ENCODE measurements around the gene CACNG4.

CACNG4 gene

DNA sequence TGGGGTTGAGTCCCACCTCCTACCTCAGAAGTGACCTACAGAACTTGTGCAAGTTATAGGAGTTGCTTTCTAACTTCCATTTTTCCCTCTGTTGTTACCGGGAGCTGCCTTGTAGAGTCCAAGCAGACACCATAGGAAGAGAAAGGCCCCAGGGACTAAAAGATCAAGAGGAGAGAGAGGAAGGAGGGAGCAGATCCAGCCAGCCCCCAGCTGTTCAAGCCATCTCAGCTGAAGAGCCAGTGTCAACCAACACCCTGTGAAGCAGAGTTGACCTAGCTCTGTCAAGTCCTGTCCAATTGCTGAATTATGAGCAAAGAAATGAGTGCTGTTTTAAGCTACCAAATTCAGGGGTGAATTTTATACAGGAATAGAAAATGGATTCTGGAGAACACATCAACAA is 34.9 kb upstream of the CACNG4 start:
- H3K27me3 ChIP-seq (ENCODE audit: control insufficient read depth in 1 of 2, insufficient read depth in 2 of 2, low read length in 2 of 2): peaks cover 4 to 7% of the 10 kb centered on the region in 2 donors
- H3K9me3 ChIP-seq (ENCODE audit: control insufficient read depth in 1 of 2, low read length in 2 of 2): no peaks in the 10 kb centered on the region
- H3K9ac ChIP-seq (ENCODE audit: low read depth in 1 of 2, low read length in 2 of 2): no peak overlapping the region

DNA sequence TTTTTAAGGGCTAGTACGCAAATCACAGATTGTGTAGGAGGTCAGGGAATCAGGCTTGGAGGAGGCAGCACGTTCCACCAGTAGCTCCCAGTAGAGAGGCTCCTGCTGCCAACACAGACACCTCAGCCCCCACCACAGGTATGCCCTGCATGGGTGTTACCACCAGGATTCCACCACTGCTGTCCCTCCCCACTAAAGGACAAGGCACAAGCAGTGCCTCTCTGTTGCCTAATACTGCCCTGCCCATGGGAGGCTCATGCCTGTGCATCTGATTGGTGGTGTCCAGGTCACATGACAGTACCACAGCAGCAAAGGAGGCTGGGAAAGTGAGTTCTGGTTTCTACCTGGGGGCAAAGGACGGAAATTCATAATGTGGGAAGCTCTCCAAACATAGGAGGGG is 33.6 kb upstream of the CACNG4 start:
- no peak overlapping the region for H3K4me3 ChIP-seq (ENCODE audit: low read depth in 1 of 2, low read length in 2 of 2)
- H3K9ac ChIP-seq (ENCODE audit: low read depth in 1 of 2, low read length in 2 of 2): no peak overlapping the region
- H3K36me3 ChIP-seq (ENCODE audit: control insufficient read depth in 1 of 2, insufficient read depth in 2 of 2, low read length in 2 of 2): no peaks in the 10 kb centered on the region
- H3K9me3 ChIP-seq (ENCODE audit: control insufficient read depth in 1 of 2, low read length in 2 of 2): no peaks in the 10 kb centered on the region
- H3K27me3 ChIP-seq (ENCODE audit: control insufficient read depth in 1 of 2, insufficient read depth in 2 of 2, low read length in 2 of 2): peaks cover 0 to 7% of the 10 kb centered on the region in 2 donors
- H3K4me1 ChIP-seq (ENCODE audit: control insufficient read depth in 1 of 2, insufficient read depth in 2 of 2, low read length in 2 of 2): no peaks in the 10 kb centered on the region
- H3K27ac ChIP-seq (ENCODE audit: low read depth, low read length): no peak overlapping the region

More for the DNA sequence above, 34.9 kb upstream of the CACNG4 start:
- H3K4me1 ChIP-seq (ENCODE audit: control insufficient read depth in 1 of 2, insufficient read depth in 2 of 2, low read length in 2 of 2): no peaks in the 10 kb centered on the region
- no peaks in the 10 kb centered on the region for H3K36me3 ChIP-seq (ENCODE audit: control insufficient read depth in 1 of 2, insufficient read depth in 2 of 2, low read length in 2 of 2)
- no peak overlapping the region for H3K27ac ChIP-seq (ENCODE audit: low read depth, low read length)
- H3K4me3 ChIP-seq (ENCODE audit: low read depth in 1 of 2, low read length in 2 of 2): no peak overlapping the region

DNA sequence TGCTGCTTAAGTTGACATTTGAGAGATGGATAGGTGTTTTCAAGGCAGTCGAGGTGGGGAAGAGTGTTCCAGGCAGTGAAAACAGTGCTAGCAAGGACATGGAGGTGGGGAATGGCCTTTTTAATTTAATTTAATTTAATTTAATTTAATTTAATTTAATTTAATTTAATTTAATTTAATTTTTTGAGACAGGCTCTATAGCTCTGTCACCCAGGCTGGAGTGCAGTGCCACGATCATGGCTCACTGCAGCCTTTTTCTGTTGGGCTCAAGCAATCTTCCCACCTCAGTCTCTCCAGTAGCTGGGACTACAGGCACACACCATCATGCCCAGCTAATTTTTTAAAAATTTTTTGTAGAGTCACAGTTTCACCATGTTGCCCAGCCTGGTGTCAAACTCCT is 32.2 kb upstream of the CACNG4 start:
- no peak overlapping the region for H3K4me3 ChIP-seq (ENCODE audit: low read depth in 1 of 2, low read length in 2 of 2)
- peaks cover 0 to 7% of the 10 kb centered on the region in 2 donors for H3K27me3 ChIP-seq (ENCODE audit: control insufficient read depth in 1 of 2, insufficient read depth in 2 of 2, low read length in 2 of 2)
- H3K9ac ChIP-seq (ENCODE audit: low read depth in 1 of 2, low read length in 2 of 2): no peak overlapping the region
- H3K27ac ChIP-seq (ENCODE audit: low read depth, low read length): no peak overlapping the region
- no peaks in the 10 kb centered on the region for H3K9me3 ChIP-seq (ENCODE audit: control insufficient read depth in 1 of 2, low read length in 2 of 2)
- no peaks in the 10 kb centered on the region for H3K4me1 ChIP-seq (ENCODE audit: control insufficient read depth in 1 of 2, insufficient read depth in 2 of 2, low read length in 2 of 2)
- no peaks in the 10 kb centered on the region for H3K36me3 ChIP-seq (ENCODE audit: control insufficient read depth in 1 of 2, insufficient read depth in 2 of 2, low read length in 2 of 2)

DNA sequence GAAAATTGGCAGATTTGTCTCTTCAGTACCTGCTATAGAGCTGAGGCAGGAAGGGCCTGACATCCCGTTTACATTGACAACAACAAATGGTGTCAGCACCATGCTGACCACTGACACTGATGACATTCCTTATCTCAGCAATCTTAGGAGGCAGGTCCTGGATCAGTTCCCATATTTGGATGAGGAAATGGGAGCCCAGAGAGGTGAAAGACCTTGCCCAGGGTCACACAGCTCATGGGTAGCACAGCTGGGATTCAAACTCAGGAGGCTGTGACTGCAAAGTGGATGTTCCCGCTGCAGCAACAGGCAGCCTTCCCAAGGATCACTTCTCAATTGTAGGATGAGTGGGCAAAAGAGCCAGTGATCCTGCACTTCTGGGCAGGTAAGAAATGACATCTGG is 30.5 kb upstream of the CACNG4 start:
- no peak overlapping the region for H3K4me3 ChIP-seq (ENCODE audit: low read depth in 1 of 2, low read length in 2 of 2)
- H3K36me3 ChIP-seq (ENCODE audit: control insufficient read depth in 1 of 2, insufficient read depth in 2 of 2, low read length in 2 of 2): no peaks in the 10 kb centered on the region
- H3K27ac ChIP-seq (ENCODE audit: low read depth, low read length): no peak overlapping the region
- H3K27me3 ChIP-seq (ENCODE audit: control insufficient read depth in 1 of 2, insufficient read depth in 2 of 2, low read length in 2 of 2): peaks cover 0 to 11% of the 10 kb centered on the region in 2 donors
- H3K9ac ChIP-seq (ENCODE audit: low read depth in 1 of 2, low read length in 2 of 2): no peak overlapping the region
- no peaks in the 10 kb centered on the region for H3K9me3 ChIP-seq (ENCODE audit: control insufficient read depth in 1 of 2, low read length in 2 of 2)
- no peaks in the 10 kb centered on the region for H3K4me1 ChIP-seq (ENCODE audit: control insufficient read depth in 1 of 2, insufficient read depth in 2 of 2, low read length in 2 of 2)

DNA sequence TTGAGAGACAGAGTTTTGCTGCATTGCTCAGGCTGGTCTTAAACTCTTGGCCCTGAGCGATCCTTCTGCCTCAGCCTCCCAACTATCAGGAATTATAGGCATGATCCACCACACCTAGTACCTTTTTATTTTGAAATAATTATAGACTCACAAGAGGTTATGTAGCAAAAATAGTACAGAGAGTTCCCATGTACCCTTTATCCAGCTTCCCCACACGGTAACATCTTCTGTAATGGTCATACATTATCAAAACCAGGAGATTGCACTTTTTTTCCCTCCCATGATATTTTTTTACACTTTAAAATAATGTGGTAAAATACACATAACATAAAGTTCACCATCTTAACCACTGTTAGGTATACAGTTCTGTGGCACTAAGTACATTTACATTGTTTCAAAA is 28.8 kb upstream of the CACNG4 start:
- Histone ChIP-seq H3K4me1 (ENCODE audit: control insufficient read depth in 1 of 2, insufficient read depth in 2 of 2, low read length in 2 of 2) (no peaks in the 10 kb centered on the region), H3K27ac (ENCODE audit: low read depth, low read length) (no peak overlapping the region), H3K4me3 (ENCODE audit: low read depth in 1 of 2, low read length in 2 of 2) (no peak overlapping the region), H3K9ac (ENCODE audit: low read depth in 1 of 2, low read length in 2 of 2) (no peak overlapping the region), H3K27me3 (ENCODE audit: control insufficient read depth in 1 of 2, insufficient read depth in 2 of 2, low read length in 2 of 2) (peaks cover 3 to 18% of the 10 kb centered on the region in 2 donors), H3K36me3 (ENCODE audit: control insufficient read depth in 1 of 2, insufficient read depth in 2 of 2, low read length in 2 of 2) (no peaks in the 10 kb centered on the region), H3K9me3 (ENCODE audit: control insufficient read depth in 1 of 2, low read length in 2 of 2) (no peaks in the 10 kb centered on the region)

DNA sequence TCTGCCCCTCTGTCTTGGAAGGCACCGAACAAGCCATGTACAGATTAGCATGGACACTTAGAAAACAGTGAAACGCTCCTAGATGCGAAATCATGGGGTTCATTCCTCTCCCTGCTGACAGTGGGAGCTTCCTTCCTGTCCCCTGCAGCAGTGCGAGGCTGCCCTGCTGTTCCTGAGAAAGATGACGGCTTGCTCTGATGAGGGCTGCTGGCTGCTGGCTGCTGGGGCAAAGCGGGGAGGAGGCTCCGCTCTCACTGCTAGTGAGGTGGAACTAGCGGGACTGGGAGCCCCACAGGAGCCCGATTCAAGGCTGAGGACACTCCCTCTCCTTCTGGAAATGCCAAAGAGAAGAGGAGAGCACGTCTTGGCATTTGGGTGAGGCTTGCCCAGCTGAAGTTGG is 25.9 kb upstream of the CACNG4 start:
- Histone ChIP-seq H3K9me3 (ENCODE audit: control insufficient read depth in 1 of 2, low read length in 2 of 2) (no peaks in the 10 kb centered on the region), H3K27me3 (ENCODE audit: control insufficient read depth in 1 of 2, insufficient read depth in 2 of 2, low read length in 2 of 2) (peaks cover 5 to 23% of the 10 kb centered on the region in 2 donors), H3K9ac (ENCODE audit: low read depth in 1 of 2, low read length in 2 of 2) (no peak overlapping the region), H3K27ac (ENCODE audit: low read depth, low read length) (no peak overlapping the region), H3K4me3 (ENCODE audit: low read depth in 1 of 2, low read length in 2 of 2) (no peak overlapping the region), H3K36me3 (ENCODE audit: control insufficient read depth in 1 of 2, insufficient read depth in 2 of 2, low read length in 2 of 2) (no peaks in the 10 kb centered on the region), H3K4me1 (ENCODE audit: control insufficient read depth in 1 of 2, insufficient read depth in 2 of 2, low read length in 2 of 2) (no peaks in the 10 kb centered on the region)

DNA sequence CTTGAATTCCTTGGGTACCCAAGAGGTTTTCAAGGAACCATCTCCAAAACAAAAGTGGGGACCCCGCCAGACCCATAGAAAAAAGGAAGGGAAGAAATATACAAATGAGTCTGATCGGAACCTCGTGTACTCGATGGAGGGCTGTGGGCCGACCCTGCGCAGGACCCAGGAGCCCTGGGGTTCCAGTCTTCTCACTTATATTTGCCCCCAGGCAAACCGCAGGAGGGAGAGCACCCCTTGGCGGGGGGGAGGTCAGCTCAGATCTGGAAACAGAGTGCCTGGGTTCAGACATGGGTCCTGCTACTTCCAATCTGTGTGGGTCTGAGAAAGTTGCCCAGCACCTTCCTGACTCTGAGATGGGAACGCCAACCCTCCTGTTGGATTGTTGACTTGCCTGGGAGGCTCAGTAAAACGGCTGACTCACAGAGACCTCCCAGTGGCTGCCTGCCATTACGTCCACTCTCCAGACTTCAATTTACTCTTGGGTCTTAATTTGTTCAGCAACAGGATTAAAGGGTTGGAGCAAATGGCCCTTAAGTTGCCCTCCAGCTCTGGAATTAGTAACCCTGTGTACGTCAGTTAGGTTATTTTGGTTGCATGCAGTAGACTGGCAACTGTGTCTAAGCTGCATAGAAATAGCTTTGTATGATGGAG is 24.9 kb upstream of the CACNG4 start:
- Histone ChIP-seq H3K4me1 (ENCODE audit: control insufficient read depth in 1 of 2, insufficient read depth in 2 of 2, low read length in 2 of 2) (no peaks in the 10 kb centered on the region), H3K9me3 (ENCODE audit: control insufficient read depth in 1 of 2, low read length in 2 of 2) (no peaks in the 10 kb centered on the region), H3K4me3 (ENCODE audit: low read depth in 1 of 2, low read length in 2 of 2) (no peak overlapping the region), H3K27me3 (ENCODE audit: control insufficient read depth in 1 of 2, insufficient read depth in 2 of 2, low read length in 2 of 2) (peaks cover 10 to 25% of the 10 kb centered on the region in 2 donors), H3K27ac (ENCODE audit: low read depth, low read length) (no peak overlapping the region), H3K36me3 (ENCODE audit: control insufficient read depth in 1 of 2, insufficient read depth in 2 of 2, low read length in 2 of 2) (no peaks in the 10 kb centered on the region), H3K9ac (ENCODE audit: low read depth in 1 of 2, low read length in 2 of 2) (no peak overlapping the region)

DNA sequence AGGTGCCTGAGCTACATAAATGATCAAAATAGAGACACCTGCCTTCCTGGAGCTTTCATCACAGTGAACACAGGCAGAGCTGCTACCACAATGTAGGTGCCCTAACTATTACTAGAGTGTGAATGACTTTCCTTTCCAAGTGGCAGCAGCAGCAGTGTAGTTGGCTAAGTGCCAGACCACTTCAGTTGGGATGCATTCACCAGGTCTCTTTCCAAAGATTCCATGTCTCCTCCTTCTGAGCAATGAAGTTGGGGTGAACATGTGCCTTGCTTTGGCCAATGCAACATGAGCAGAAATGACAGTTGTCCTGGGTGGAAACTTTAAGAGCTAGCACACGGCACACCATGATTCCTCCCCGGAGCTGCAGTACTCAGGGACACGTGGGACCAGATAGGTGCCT is 23.3 kb upstream of the CACNG4 start:
- peaks cover 27 to 41% of the 10 kb centered on the region in 2 donors for H3K27me3 ChIP-seq (ENCODE audit: control insufficient read depth in 1 of 2, insufficient read depth in 2 of 2, low read length in 2 of 2)
- no peak overlapping the region for H3K4me3 ChIP-seq (ENCODE audit: low read depth in 1 of 2, low read length in 2 of 2)
- H3K9ac ChIP-seq (ENCODE audit: low read depth in 1 of 2, low read length in 2 of 2): no peak overlapping the region
- no peak overlapping the region for H3K27ac ChIP-seq (ENCODE audit: low read depth, low read length)
- no peaks in the 10 kb centered on the region for H3K36me3 ChIP-seq (ENCODE audit: control insufficient read depth in 1 of 2, insufficient read depth in 2 of 2, low read length in 2 of 2)
- H3K4me1 ChIP-seq (ENCODE audit: control insufficient read depth in 1 of 2, insufficient read depth in 2 of 2, low read length in 2 of 2): peaks cover 0 to 4% of the 10 kb centered on the region in 2 donors
- no peaks in the 10 kb centered on the region for H3K9me3 ChIP-seq (ENCODE audit: control insufficient read depth in 1 of 2, low read length in 2 of 2)

DNA sequence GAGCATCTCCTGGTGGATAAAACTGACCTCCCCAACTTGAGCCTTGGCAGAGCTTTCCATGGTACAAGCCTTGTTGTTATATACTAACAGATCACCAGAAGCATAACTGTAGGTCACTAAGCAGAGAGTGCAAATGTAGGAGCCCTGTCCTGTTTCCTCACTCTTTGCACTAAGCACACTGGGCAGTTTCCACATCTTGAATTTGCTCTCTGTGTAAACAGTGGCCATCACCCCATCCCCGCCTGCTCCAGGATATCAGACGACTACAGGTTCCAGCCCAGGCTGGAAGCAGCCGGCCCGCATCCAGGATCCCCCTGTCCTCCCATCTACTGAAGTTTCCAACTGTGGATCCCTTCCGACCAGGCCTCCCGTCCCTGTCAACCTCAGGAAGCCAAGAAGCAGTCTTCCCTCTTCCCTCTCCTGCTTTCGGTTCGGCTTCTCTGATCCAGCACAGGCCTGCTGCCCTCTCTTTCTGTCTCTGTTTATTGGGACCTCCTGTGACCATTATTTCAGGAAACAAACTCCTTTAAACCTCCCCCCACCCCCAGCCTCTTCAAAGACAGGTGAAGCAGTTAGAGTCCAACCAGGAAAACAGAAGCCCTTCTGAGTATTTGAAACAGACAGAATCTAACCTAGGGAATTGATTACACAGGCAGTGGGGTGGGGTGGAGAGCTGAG is 22.6 kb upstream of the CACNG4 start:
- no peak overlapping the region for H3K27ac ChIP-seq (ENCODE audit: low read depth, low read length)

DNA sequence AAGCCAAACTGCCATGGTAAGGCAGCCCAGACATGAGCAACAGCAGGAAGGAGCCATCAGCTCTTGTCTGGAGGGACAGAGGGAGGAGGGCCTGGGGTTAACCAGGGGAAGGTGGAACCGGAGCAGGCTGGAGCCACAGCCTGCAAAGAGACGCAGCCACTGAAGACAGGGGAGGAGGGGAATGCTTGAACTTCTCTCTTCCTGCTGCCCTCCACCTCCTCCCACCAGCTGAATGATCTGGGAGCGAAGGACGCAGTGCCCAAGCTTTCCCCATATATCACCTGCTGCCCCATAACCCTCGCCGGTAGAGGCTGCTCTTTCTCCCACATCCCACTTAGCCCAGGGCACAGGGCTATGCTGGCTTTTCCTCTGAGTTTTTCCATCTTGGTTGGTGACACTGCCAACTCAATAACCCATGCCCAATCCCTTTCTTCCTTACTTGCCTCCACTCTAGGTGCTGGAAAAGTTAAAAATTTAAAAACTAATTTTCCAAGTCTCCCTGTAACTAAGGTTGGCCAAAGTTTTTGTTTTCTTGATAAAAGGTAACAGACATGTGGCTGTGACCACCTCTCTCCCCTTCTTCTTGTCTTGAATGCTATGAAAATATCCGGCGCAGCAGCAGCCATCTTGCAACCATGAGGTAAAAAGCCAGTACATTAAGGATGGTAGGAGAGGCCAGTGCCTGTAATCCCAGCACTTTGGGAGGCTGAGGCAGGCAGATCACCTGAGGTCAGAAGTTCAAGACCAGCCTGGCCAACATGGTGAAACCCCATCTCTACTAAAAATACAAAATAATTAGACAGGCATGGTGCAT is 21.8 kb upstream of the CACNG4 start:
- Histone ChIP-seq H3K27ac (ENCODE audit: low read depth, low read length) (no peak overlapping the region), H3K4me3 (ENCODE audit: low read depth in 1 of 2, low read length in 2 of 2) (no peak overlapping the region), H3K4me1 (ENCODE audit: control insufficient read depth in 1 of 2, insufficient read depth in 2 of 2, low read length in 2 of 2) (peaks cover 0 to 4% of the 10 kb centered on the region in 2 donors), H3K9ac (ENCODE audit: low read depth in 1 of 2, low read length in 2 of 2) (no peak overlapping the region), H3K9me3 (ENCODE audit: control insufficient read depth in 1 of 2, low read length in 2 of 2) (no peaks in the 10 kb centered on the region), H3K27me3 (ENCODE audit: control insufficient read depth in 1 of 2, insufficient read depth in 2 of 2, low read length in 2 of 2) (peaks cover 31 to 50% of the 10 kb centered on the region in 2 donors), H3K36me3 (ENCODE audit: control insufficient read depth in 1 of 2, insufficient read depth in 2 of 2, low read length in 2 of 2) (no peaks in the 10 kb centered on the region)

More for the DNA sequence above, 22.6 kb upstream of the CACNG4 start:
- H3K4me1 ChIP-seq (ENCODE audit: control insufficient read depth in 1 of 2, insufficient read depth in 2 of 2, low read length in 2 of 2): peaks cover 0 to 4% of the 10 kb centered on the region in 2 donors
- H3K4me3 ChIP-seq (ENCODE audit: low read depth in 1 of 2, low read length in 2 of 2): no peak overlapping the region
- no peaks in the 10 kb centered on the region for H3K9me3 ChIP-seq (ENCODE audit: control insufficient read depth in 1 of 2, low read length in 2 of 2)
- no peak overlapping the region for H3K9ac ChIP-seq (ENCODE audit: low read depth in 1 of 2, low read length in 2 of 2)
- H3K36me3 ChIP-seq (ENCODE audit: control insufficient read depth in 1 of 2, insufficient read depth in 2 of 2, low read length in 2 of 2): no peaks in the 10 kb centered on the region
- H3K27me3 ChIP-seq (ENCODE audit: control insufficient read depth in 1 of 2, insufficient read depth in 2 of 2, low read length in 2 of 2): peaks cover 31 to 44% of the 10 kb centered on the region in 2 donors
